ENCODE measurements around the gene STOML1.

The STOML1 gene

GRCh38 chr15:73936588-73937290 lies 55.4 kb downstream of the STOML1 start:
- Histone ChIP-seq H3K9ac (no peak overlapping the region), H3K36me3 (ENCODE audit: insufficient read depth) (no peaks in the 10 kb centered on the region), H3K4me3 (IDR thresholded peaks at IDR 0.05; ENCODE audit: insufficient read depth, low read depth, low read length) (no peak overlapping the region), H2AFZ (ENCODE audit: low read depth) (no peak overlapping the region), H3K27me3 (ENCODE audit: insufficient read depth, low read depth) (peaks cover 5% of the 10 kb centered on the region; the same call in 1 of the 2 replicates), H3K4me1 (ENCODE audit: low read depth, poor library complexity, severe bottlenecking) (no peaks in the 10 kb centered on the region), H3K4me2 (no peak overlapping the region), H3K27ac (no peak overlapping the region), H3K79me2 (ENCODE audit: insufficient read depth, low read depth) (no peaks in the 10 kb centered on the region), H4K20me1 (ENCODE audit: insufficient read depth) (no peaks in the 10 kb centered on the region)
- no peak for TF ChIP-seq CTCF (conservative IDR thresholded peaks at IDR 0.05; ENCODE audit: low read depth, low read length)

- Histone ChIP-seq H3K4me3 (IDR thresholded peaks at IDR 0.05; ENCODE audit: insufficient read depth, low read depth, low read length) (no peak overlapping the region), H3K9ac (no peak overlapping the region), H3K36me3 (ENCODE audit: insufficient read depth) (no peaks in the 10 kb centered on the region), H3K4me1 (ENCODE audit: low read depth, poor library complexity, severe bottlenecking) (no peaks in the 10 kb centered on the region), H3K79me2 (ENCODE audit: insufficient read depth, low read depth) (no peaks in the 10 kb centered on the region), H3K27me3 (ENCODE audit: insufficient read depth, low read depth) (peaks cover 5% of the 10 kb centered on the region; the same call in 1 of the 2 replicates), H4K20me1 (ENCODE audit: insufficient read depth) (no peaks in the 10 kb centered on the region), H3K4me2 (no peak overlapping the region), H3K27ac (no peak overlapping the region), H2AFZ (ENCODE audit: low read depth) (no peak overlapping the region)
- no peak for TF ChIP-seq CTCF (conservative IDR thresholded peaks at IDR 0.05; ENCODE audit: low read depth, low read length)
Measured at GRCh38 chr15:73936181-73936580, 55.9 kb downstream of the STOML1 start.

- no peaks in the 10 kb centered on the region for H3K36me3 ChIP-seq (ENCODE audit: insufficient read depth)
- H3K4me3 ChIP-seq (IDR thresholded peaks at IDR 0.05; ENCODE audit: insufficient read depth, low read depth, low read length) = no peak overlapping the region
- no peaks in the 10 kb centered on the region for H3K79me2 ChIP-seq (ENCODE audit: insufficient read depth, low read depth)
- no peak for TF ChIP-seq CTCF (conservative IDR thresholded peaks at IDR 0.05; ENCODE audit: low read depth, low read length)
- no peak overlapping the region for H3K27ac ChIP-seq
- no peak overlapping the region for H2AFZ ChIP-seq (ENCODE audit: low read depth)
- H3K4me2 ChIP-seq = no peak overlapping the region
- peaks cover 5% of the 10 kb centered on the region; the same call in 1 of the 2 replicates for H3K27me3 ChIP-seq (ENCODE audit: insufficient read depth, low read depth)
- no peaks in the 10 kb centered on the region for H4K20me1 ChIP-seq (ENCODE audit: insufficient read depth)
- no peaks in the 10 kb centered on the region for H3K4me1 ChIP-seq (ENCODE audit: low read depth, poor library complexity, severe bottlenecking)
- H3K9ac ChIP-seq = no peak overlapping the region
Measured at GRCh38 chr15:73935547-73935946, 56.5 kb downstream of the STOML1 start.

- Histone ChIP-seq H3K4me1 (ENCODE audit: low read depth, poor library complexity, severe bottlenecking) (no peaks in the 10 kb centered on the region), H3K4me2 (no peak overlapping the region), H3K27ac (no peak overlapping the region), H4K20me1 (ENCODE audit: insufficient read depth) (no peaks in the 10 kb centered on the region), H3K79me2 (ENCODE audit: insufficient read depth, low read depth) (no peaks in the 10 kb centered on the region), H3K4me3 (IDR thresholded peaks at IDR 0.05; ENCODE audit: insufficient read depth, low read depth, low read length) (no peak overlapping the region), H3K9ac (no peak overlapping the region), H3K36me3 (ENCODE audit: insufficient read depth) (no peaks in the 10 kb centered on the region), H3K27me3 (ENCODE audit: insufficient read depth, low read depth) (peaks cover 5% of the 10 kb centered on the region; the same call in 1 of the 2 replicates), H2AFZ (ENCODE audit: low read depth) (no peak overlapping the region)
- TF ChIP-seq CTCF (conservative IDR thresholded peaks at IDR 0.05; ENCODE audit: low read depth, low read length) = no peak
Measured at GRCh38 chr15:73934281-73934680, 57.8 kb downstream of the STOML1 start.
